Neural cell (in vitro differentiated cells): ENCODE data around the gene SCP2.

Experiments
- EP300 ChIP-seq: fragments of 450-650 bp; conservative IDR thresholded peaks from 2 replicates; pipeline ENCODE4 v1.6.1; 2014; ENCODE audit warnings: antibody characterized with exemption, mild to moderate bottlenecking, moderate library complexity; ENCODE audit not compliant: poor library complexity, severe bottlenecking
- POLR2AphosphoS5 ChIP-seq: IDR thresholded peaks from 2 replicates; pipeline ENCODE4 v1.6.1; 2012
- TF ChIP-seq, protein P1 (sequence below): fragments of 450-650 bp; IDR thresholded peaks from 2 replicates; pipeline ENCODE4 v1.5.1; 2014; ENCODE audit warnings: antibody characterized with exemption, mild to moderate bottlenecking, moderate library complexity; ENCODE audit not compliant: poor library complexity, severe bottlenecking

DNA sequence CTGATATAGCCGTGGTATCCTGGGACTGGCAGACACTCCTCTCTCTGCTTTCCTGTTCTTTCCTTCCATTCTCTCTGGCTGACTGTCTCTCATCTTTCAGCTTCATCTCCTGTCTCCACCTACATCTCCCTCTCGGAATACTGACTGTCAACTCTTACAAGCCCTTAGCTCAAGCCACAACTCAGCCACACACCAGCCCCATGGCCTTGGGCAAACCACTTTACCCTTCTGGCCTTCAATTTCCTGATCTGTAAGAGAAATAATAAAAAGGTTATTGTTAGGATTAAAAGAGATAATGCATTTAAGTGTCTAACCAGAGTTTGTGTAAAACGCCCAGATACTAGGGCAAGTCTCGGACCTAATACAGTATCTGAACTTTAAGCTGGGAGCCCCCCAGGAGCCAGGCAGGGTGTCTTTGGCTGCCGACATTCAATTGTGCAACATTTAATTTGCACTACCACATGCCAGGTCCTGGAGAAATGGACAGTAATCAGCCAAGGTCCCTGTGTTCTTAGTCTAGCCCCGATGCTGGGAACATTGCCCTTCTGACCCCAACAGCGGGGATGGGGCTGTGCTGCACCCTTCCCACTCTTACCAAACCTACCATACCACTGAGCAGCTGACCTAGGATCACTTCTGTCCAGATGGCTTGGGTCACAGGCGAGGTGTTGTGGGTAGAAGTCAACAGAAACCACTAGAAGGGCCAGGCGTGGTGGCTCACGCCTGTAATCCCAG, 10.7 kb upstream of the SCP2 start:
- TF ChIP-seq, protein P1, sequence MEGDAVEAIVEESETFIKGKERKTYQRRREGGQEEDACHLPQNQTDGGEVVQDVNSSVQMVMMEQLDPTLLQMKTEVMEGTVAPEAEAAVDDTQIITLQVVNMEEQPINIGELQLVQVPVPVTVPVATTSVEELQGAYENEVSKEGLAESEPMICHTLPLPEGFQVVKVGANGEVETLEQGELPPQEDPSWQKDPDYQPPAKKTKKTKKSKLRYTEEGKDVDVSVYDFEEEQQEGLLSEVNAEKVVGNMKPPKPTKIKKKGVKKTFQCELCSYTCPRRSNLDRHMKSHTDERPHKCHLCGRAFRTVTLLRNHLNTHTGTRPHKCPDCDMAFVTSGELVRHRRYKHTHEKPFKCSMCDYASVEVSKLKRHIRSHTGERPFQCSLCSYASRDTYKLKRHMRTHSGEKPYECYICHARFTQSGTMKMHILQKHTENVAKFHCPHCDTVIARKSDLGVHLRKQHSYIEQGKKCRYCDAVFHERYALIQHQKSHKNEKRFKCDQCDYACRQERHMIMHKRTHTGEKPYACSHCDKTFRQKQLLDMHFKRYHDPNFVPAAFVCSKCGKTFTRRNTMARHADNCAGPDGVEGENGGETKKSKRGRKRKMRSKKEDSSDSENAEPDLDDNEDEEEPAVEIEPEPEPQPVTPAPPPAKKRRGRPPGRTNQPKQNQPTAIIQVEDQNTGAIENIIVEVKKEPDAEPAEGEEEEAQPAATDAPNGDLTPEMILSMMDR, result no peak
- TF ChIP-seq POLR2AphosphoS5 (no peak), EP300 (no peak)
